Retinal pigment epithelial cell (primary cell): ENCODE results near the gene ROBO1.

Experiments used
- DNase-seq: peaks from one replicate; pipeline ENCODE4 v3.0.0-alpha.2; 2010; ENCODE audit warnings: low read depth
- H3K4me3 ChIP-seq: 2 replicates; pipeline ENCODE4 v1.5.1; 2011; ENCODE audit warnings: mild to moderate bottlenecking, low read length, control low read depth, moderate library complexity
- CTCF ChIP-seq: conservative IDR thresholded peaks from 2 replicates; pipeline ENCODE4 v1.5.1; 2011; ENCODE audit warnings: low read depth, low read length, control low read depth, inconsistent platforms

The ROBO1 gene

GRCh38 chr3:79488407-79488806 lies 279.4 kb downstream of the ROBO1 start:
- no peak for TF ChIP-seq CTCF
- no peak overlapping the region for H3K4me3 ChIP-seq
- DNase-seq: no peak

GRCh38 chr3:79480746-79481145 lies 287.1 kb downstream of the ROBO1 start:
- TF ChIP-seq CTCF: no peak
- H3K4me3 ChIP-seq: no peak overlapping the region
- no peak for DNase-seq

GRCh38 chr3:79478620-79479019 lies 289.2 kb downstream of the ROBO1 start:
- DNase-seq: no peak
- H3K4me3 ChIP-seq: no peak overlapping the region
- no peak for TF ChIP-seq CTCF

- no peak for TF ChIP-seq CTCF
- no peak overlapping the region for H3K4me3 ChIP-seq
These were observed 290.6 kb downstream of the ROBO1 start for GRCh38 chr3:79477242-79477641.

GRCh38 chr3:79473993-79474392 lies 293.8 kb downstream of the ROBO1 start:
- no peak for DNase-seq
- H3K4me3 ChIP-seq: no peak overlapping the region
- TF ChIP-seq CTCF: no peak

More at GRCh38 chr3:79477242-79477641, 290.6 kb downstream of the ROBO1 start:
- no peak for DNase-seq

GRCh38 chr3:79467721-79468120 lies 300.1 kb downstream of the ROBO1 start:
- DNase-seq: no peak
- TF ChIP-seq CTCF: no peak
- no peak overlapping the region for H3K4me3 ChIP-seq

GRCh38 chr3:79461129-79461792 lies 306.5 kb downstream of the ROBO1 start:
- DNase-seq: no peak
- no peak overlapping the region for H3K4me3 ChIP-seq

More at GRCh38 chr3:79461129-79461792, 306.5 kb downstream of the ROBO1 start:
- no peak for TF ChIP-seq CTCF
